C4-2B (cell line): Measurements from ENCODE around the gene NIPAL1.
A peak's percentile ranks its signal among the peaks of the same experiment; 100 is the strongest.

Experiments used
- H3K27ac ChIP-seq: fragments of 450-650 bp; 2 replicates; pipeline ENCODE4 v1.5.1; 2017
- ZFX ChIP-seq: fragments of 450-650 bp; IDR thresholded peaks from 2 replicates; pipeline ENCODE4 v1.6.1; 2017
- TF ChIP-seq, protein P1 (sequence below): fragments of 450-650 bp; conservative IDR thresholded peaks from 2 replicates; pipeline ENCODE4 v1.5.1; 2017; ENCODE audit warnings: mild to moderate bottlenecking

Gene NIPAL1

DNA sequence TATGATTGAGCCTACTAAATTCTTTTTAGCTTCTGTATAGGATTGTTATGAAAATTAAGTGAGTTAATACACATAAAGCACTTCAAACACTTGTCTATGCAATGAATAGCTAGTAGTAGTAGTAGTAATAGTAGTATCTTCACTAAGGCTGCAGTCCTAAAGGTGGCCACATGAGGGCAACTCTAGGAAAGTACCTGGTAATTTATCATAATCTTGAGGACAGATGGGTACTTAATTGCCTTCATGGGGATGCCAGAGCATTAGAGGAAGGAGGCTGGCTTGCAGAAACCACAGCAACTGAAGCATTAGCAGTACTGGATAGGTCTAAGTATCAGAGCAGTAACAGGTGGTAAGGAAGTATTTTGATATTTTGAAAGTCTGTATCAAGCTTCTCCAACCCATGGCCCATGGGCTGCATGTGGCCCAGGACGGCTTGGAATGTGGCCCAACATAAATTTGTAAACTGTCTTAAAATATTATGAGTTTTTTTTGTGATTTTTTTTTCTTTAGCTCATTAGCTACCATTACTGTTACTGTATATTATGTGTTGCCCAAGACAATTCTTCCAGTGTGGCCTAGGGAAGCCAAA is 17.3 kb downstream of the NIPAL1 start:
- TF ChIP-seq, protein P1, sequence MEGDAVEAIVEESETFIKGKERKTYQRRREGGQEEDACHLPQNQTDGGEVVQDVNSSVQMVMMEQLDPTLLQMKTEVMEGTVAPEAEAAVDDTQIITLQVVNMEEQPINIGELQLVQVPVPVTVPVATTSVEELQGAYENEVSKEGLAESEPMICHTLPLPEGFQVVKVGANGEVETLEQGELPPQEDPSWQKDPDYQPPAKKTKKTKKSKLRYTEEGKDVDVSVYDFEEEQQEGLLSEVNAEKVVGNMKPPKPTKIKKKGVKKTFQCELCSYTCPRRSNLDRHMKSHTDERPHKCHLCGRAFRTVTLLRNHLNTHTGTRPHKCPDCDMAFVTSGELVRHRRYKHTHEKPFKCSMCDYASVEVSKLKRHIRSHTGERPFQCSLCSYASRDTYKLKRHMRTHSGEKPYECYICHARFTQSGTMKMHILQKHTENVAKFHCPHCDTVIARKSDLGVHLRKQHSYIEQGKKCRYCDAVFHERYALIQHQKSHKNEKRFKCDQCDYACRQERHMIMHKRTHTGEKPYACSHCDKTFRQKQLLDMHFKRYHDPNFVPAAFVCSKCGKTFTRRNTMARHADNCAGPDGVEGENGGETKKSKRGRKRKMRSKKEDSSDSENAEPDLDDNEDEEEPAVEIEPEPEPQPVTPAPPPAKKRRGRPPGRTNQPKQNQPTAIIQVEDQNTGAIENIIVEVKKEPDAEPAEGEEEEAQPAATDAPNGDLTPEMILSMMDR = peak; percentile 71
- TF ChIP-seq ZFX = no peak
- H3K27ac ChIP-seq = no peak overlapping the region

DNA sequence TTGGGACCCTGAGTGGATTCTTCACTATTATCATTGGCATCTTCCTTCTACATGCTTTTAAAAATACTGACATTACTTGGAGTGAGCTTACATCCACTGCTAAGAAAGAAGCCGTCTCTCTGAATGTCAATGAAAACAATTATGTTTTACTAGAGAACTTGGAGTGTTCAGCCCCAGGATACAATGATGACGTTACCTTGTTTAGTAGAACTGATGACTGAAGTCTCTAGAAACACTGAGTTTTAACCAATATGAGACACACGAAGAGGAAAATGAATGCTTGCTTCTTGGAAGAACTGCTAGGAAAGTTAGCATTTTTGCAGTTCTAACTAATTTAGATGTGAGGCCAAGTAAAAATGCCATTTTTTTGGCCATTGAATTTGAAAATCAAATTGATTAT is 19.4 kb downstream of the NIPAL1 start:
- no peak overlapping the region for H3K27ac ChIP-seq
- TF ChIP-seq ZFX = no peak

DNA sequence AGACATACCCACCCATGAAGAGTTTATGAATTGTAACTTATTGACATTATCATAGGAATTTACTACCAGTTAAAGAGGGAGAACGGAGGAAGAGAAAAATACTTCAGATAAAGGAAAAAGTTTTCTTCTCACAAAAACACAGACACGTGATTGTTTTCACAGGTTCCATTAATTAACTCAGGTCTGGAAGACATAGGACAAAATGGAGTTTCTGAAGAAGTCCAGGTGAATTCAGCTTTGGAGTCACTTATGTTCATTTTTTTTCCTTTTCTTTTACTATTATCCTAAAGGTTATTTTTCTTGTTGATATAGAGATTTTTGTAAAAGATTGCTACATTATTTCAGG is 20.5 kb downstream of the NIPAL1 start:
- TF ChIP-seq, protein P1 = no peak
- no peak for TF ChIP-seq ZFX
- no peak overlapping the region for H3K27ac ChIP-seq

DNA sequence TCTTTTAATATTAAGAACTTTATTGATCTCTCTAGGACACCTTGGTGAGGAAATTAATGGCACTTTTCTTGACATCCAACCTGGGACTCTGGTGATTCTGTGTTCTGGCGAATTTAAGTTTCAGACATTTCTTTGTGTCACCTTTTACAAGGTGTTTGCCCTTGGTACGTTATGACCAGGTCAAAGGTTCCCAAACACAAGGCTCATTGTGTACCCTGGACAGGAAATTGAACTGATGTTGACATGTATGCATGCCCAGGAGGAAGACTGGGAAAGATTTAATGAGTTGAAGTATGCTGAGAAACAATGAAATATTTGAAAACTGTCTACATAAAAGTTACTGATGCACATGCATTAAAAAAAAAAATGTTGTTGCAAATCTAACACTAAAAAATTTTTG is 22.1 kb downstream of the NIPAL1 start:
- TF ChIP-seq ZFX = no peak
- TF ChIP-seq, protein P1 = no peak
- H3K27ac ChIP-seq = no peak overlapping the region

DNA sequence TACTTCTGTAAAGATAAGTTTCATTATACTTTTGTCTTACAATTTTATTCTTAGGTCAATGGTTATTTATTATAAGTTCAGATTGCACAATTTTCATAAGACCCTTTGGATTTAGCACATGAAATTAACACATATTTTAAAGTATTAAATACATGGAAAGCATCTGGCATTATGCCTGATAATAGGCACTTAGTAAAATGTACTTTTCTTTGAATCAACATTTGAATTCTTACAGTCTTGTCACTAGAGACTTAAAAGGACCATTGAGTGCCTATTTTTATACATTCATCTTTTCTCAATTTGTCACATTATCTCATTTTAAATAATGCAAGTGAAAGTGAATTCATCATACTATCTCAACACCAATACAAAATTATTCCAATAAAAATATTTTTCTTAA is 23.0 kb downstream of the NIPAL1 start:
- TF ChIP-seq ZFX = no peak
- TF ChIP-seq, protein P1 = no peak
- H3K27ac ChIP-seq = no peak overlapping the region

DNA sequence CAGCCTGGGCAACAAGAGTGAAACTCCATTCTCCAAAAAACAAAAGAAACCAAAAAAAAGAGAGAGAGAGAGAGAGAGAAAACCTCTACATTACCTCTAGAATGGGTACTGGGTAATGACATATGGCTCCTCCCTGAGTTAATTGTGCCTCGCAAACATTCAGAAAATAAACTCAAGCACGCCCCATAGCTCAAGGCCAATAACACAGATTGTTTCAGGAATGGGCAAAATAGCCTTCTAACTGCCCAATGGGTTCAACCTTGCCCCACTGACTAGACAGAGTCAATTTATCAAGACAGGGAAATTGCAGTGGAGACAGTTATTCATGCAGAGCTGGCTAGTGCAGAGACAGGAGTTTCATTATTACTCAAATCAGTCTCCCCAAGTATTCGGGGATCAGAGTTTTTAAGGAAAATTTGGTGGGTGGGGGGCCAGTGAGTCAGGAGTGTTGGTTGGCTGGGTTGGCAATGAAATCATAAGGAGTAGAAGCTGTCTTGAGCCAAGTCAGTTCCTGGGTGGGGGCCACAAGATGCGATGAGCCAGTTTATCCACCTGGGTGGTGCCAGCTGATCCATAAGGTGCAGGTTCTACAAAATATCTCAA is 25.1 kb downstream of the NIPAL1 start:
- TF ChIP-seq, protein P1 = no peak
- TF ChIP-seq ZFX = no peak
- no peak overlapping the region for H3K27ac ChIP-seq

DNA sequence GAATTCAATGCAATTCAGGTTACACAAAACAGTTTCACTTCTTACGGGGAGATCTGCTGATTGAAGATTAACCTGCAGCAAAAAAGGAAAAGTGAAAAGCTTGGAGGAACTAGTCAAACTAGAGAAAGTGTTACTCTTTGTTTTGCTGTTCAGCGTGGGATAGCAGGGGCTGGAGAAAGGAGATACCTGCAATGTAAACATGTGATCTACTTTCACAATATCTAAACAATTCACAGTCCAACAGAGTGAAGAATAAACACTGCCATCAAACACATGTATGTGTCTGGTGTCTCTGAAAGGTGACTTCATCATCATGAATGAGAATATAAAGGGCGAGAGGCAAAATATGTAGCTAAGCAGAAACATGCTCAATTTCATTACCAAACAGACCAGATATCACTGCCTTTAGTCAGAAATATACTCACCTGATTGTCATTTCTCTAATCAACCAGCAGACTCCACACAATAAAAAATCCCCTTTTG is 26.4 kb downstream of the NIPAL1 start:
- H3K27ac ChIP-seq = no peak overlapping the region
- TF ChIP-seq, protein P1 = no peak
- TF ChIP-seq ZFX = no peak

DNA sequence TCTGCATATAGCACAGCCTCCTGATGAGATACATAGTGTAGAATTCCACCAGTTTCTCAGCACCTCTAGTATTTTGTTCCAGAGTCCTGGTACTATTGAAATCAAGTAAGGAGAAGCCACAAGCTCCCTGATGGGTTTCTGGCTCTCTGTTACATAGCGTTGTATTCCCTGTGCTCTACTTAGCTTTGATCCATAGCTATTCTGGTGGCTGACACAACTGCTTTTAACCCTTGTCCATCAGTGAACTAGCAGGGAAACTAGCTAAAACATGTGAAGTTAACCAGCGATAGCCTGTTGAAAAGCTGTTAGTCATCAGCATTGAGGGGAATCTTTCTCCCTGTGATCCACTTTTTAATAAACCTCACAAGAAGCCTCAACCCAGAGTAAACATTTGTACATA is 26.9 kb downstream of the NIPAL1 start:
- no peak for TF ChIP-seq ZFX
- TF ChIP-seq, protein P1 = no peak
- no peak overlapping the region for H3K27ac ChIP-seq
